HFFc6 (cell line): Measurements from ENCODE around the gene GLI2. TPM values are rescaled to one million over a fixed set of nuclear protein-coding genes. Genes with fewer than 3 reads are reported as not detected.

Source experiments
- DNase-seq: peaks from one replicate; pipeline ENCODE4 v3.0.0-alpha.2; 2018
- H3K27ac Mint-ChIP-seq: 2 replicates; pipeline ENCODE4 v1.8.0; 2020; ENCODE audit warnings: mild to moderate bottlenecking, mixed read lengths
- H3K27me3 Mint-ChIP-seq: 2 replicates; pipeline ENCODE4 v1.8.0; 2021; ENCODE audit warnings: mild to moderate bottlenecking, moderate library complexity, mixed read lengths; ENCODE audit not compliant: insufficient read depth
- H3K36me3 Mint-ChIP-seq: 2 replicates; pipeline ENCODE4 v1.8.0; 2021; ENCODE audit warnings: low read depth, mixed read lengths
- H3K4me1 Mint-ChIP-seq: 2 replicates; pipeline ENCODE4 v1.8.0; 2020; ENCODE audit warnings: low read depth, mixed read lengths
- H3K4me3 Mint-ChIP-seq: 2 replicates; pipeline ENCODE4 v1.8.0; 2020; ENCODE audit warnings: mild to moderate bottlenecking, moderate library complexity, mixed read lengths
- H3K9me3 Mint-ChIP-seq: 2 replicates; pipeline ENCODE4 v1.8.0; 2020; ENCODE audit warnings: mild to moderate bottlenecking, mixed read lengths
- total RNA-seq, 6 experiments: library from RNA; stranded (reverse); fragmentation: NEBNext Ultra II Directional; extraction: Animal tissue kit (Norgen Biotek cat#: 25700); gene quantifications; 2 replicates in 1 of 6; 3 replicates in 5 of 6; pipeline ENCODE4 v1.2.3, GENCODE V29; 2021
- TF ChIP-seq, protein P1 (sequence below): fragments of 200-600 bp; sonication (generic); IDR thresholded peaks from 2 replicates; pipeline ENCODE4 v1.5.0; 2021; ENCODE audit warnings: antibody characterized with exemption, mild to moderate bottlenecking

GLI2 gene
- total RNA-seq, 6 experiments from 2014 or later, result 40.2 to 46.1 (median 41.9) TPM

DNA sequence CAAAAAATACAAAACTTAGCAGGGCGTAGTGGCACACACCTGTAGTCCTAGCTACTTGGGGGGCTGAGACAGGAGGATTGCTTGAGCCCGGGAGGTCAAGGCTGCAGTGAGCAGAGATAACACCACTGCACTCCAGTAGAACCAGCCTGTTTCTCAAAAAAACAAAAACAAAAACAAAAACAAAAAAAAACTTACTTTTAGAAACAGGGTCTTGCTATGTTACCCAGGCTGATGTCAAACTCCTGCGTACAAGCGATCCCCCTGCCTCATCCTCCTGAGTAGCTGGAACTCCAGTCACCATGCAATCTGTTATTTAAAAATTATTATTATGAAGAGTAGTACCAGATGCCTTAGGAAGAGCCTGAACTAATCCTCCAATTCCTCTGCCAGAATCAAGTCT is 35.0 kb upstream of the GLI2 start:
- no peak overlapping the region for H3K4me3 Mint-ChIP-seq
- H3K9me3 Mint-ChIP-seq, result no peaks in the 10 kb centered on the region
- TF ChIP-seq, protein P1, sequence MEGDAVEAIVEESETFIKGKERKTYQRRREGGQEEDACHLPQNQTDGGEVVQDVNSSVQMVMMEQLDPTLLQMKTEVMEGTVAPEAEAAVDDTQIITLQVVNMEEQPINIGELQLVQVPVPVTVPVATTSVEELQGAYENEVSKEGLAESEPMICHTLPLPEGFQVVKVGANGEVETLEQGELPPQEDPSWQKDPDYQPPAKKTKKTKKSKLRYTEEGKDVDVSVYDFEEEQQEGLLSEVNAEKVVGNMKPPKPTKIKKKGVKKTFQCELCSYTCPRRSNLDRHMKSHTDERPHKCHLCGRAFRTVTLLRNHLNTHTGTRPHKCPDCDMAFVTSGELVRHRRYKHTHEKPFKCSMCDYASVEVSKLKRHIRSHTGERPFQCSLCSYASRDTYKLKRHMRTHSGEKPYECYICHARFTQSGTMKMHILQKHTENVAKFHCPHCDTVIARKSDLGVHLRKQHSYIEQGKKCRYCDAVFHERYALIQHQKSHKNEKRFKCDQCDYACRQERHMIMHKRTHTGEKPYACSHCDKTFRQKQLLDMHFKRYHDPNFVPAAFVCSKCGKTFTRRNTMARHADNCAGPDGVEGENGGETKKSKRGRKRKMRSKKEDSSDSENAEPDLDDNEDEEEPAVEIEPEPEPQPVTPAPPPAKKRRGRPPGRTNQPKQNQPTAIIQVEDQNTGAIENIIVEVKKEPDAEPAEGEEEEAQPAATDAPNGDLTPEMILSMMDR, result no peak
- peaks cover 40% of the 10 kb centered on the region for H3K4me1 Mint-ChIP-seq
- DNase-seq, result no peak
- no peak overlapping the region for H3K27ac Mint-ChIP-seq
- peaks cover 8% of the 10 kb centered on the region; the same call in 1 of the 2 replicates for H3K36me3 Mint-ChIP-seq
- no peaks in the 10 kb centered on the region; the same call in 1 of the 2 replicates for H3K27me3 Mint-ChIP-seq

DNA sequence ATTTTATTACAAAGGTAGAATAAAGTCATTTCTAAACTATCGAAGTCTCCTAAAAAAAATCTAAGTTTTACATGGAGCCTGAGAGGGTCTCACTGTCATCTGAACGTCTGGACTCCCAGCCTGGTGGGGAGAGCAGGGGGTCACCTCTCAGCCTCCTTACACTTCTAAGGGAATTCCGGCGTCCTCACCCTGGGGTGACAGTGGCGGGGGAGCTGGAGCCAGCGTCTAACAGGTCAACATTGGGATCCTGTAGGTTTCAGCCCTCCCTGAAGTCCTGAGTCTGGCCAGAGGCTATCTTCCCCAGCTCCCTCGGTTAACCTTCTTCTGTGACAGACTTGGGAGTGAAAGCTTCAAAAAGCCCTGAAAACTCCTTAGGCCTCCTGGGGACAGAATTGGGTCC is 34.6 kb upstream of the GLI2 start:
- Mint-ChIP-seq H3K27me3 (no peaks in the 10 kb centered on the region; the same call in 1 of the 2 replicates), H3K27ac (no peak overlapping the region), H3K9me3 (no peaks in the 10 kb centered on the region), H3K4me1 (peaks cover 36% of the 10 kb centered on the region), H3K4me3 (no peak overlapping the region), H3K36me3 (peaks cover 8% of the 10 kb centered on the region; the same call in 1 of the 2 replicates)
- DNase-seq, result no peak
- TF ChIP-seq, protein P1, result no peak

DNA sequence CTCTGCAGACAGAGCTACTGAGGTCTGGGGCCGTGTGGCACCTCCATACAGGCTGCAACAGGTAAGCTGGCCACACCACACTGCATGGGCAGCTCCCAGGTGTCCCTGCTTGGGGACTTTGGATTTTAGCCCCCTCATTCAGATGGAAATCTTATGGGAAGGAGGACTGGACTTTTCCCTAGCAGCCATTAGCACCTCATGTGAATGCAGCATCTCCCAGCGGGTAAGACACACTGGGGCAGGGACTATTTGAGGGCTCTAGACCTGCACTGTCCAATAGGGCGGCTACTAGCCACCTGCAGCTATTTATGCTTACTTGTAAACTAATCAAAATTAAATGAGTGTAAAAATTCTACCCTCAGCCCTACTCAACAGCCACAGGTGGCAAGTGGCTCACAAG is 34.2 kb upstream of the GLI2 start:
- Mint-ChIP-seq H3K9me3 (no peaks in the 10 kb centered on the region), H3K4me1 (peaks cover 36% of the 10 kb centered on the region), H3K27ac (no peak overlapping the region), H3K27me3 (no peaks in the 10 kb centered on the region; the same call in 1 of the 2 replicates), H3K4me3 (no peak overlapping the region), H3K36me3 (peaks cover 8% of the 10 kb centered on the region; the same call in 1 of the 2 replicates)
- DNase-seq, result no peak
- TF ChIP-seq, protein P1, result no peak

DNA sequence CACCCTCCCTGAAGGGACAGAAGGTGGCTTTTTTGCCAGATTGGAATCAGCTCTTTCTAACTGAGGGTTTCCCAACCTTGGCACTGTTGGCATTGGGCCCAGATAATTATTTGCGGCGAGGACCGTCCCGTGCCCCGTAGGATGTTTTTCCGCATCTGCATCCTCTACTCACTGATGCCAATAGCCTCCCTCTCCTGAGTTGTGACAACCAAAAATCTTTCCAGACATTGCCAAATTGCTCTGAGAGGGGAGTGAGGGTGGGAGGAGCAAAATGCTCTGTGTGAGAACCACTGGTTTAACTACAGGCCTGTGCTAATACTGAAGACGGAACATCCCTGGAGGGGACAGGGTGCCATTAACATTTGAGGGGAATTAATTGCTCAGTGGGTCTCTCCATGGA is 33.6 kb upstream of the GLI2 start:
- no peak overlapping the region for H3K4me3 Mint-ChIP-seq
- TF ChIP-seq, protein P1, result no peak
- DNase-seq, result no peak
- H3K36me3 Mint-ChIP-seq, result peaks cover 8% of the 10 kb centered on the region; the same call in 1 of the 2 replicates
- no peak overlapping the region for H3K27ac Mint-ChIP-seq
- no peaks in the 10 kb centered on the region; the same call in 1 of the 2 replicates for H3K27me3 Mint-ChIP-seq
- H3K4me1 Mint-ChIP-seq, result peaks cover 40% of the 10 kb centered on the region
- H3K9me3 Mint-ChIP-seq, result no peaks in the 10 kb centered on the region

DNA sequence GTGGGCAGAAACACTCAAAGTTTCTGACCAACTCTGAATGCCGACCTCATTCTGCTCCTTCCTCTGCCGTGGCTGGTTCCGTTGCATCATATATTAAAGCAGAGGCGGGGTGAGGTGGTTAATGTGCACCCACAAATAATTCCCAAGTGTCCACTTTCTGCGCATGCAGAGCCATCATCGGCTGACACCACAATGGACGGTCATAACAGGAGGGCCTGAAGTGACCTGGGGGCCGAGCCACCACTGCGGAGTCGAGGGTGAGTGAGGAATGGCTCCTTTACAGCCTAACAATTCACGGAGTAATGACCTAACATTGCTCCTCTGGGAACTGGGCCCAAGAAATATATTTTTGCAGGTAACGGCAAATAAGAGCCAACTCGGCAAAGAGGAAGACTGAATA is 32.9 kb upstream of the GLI2 start:
- TF ChIP-seq, protein P1, result no peak
- Mint-ChIP-seq H3K9me3 (no peaks in the 10 kb centered on the region), H3K4me1 (peaks cover 48% of the 10 kb centered on the region), H3K36me3 (peaks cover 8% of the 10 kb centered on the region; the same call in 1 of the 2 replicates), H3K27me3 (no peaks in the 10 kb centered on the region; the same call in 1 of the 2 replicates), H3K27ac (peak overlapping the region; percentile 71), H3K4me3 (no peak overlapping the region)
- DNase-seq, result no peak
